HG02981 (cell line): ENCODE measurements around the gene ALDH3A2.

Experiments used
- ATAC-seq: cut with Tn5 transposase; IDR thresholded peaks from one replicate; pipeline ENCODE4 v1.9.1; 2021; ENCODE audit warnings: mild to moderate bottlenecking, moderate library complexity; ENCODE audit not compliant: unreplicated experiment

Gene ALDH3A2

GRCh38 chr17:19648475-19649273, at the start of gene ALDH3A2:
Gene ALDH3A2, plus strand, starts transcription at chr17:19648751. Its CDS starts 221 bp downstream, at chr17:19648972.
- ATAC-seq = peak; percentile 88

- no peak for ATAC-seq
Measured at GRCh38 chr17:19610311-19610710, 38.2 kb upstream of the ALDH3A2 start.

GRCh38 chr17:19610879-19611278, 37.7 kb upstream of the ALDH3A2 start:
- no peak for ATAC-seq

GRCh38 chr17:19613979-19614378, 34.6 kb upstream of the ALDH3A2 start:
- ATAC-seq = no peak

- no peak for ATAC-seq
Measured at GRCh38 chr17:19614900-19615299, 33.7 kb upstream of the ALDH3A2 start.

GRCh38 chr17:19618015-19618414, 30.5 kb upstream of the ALDH3A2 start:
- ATAC-seq = no peak

GRCh38 chr17:19619705-19620325, 28.7 kb upstream of the ALDH3A2 start:
- ATAC-seq = no peak

- ATAC-seq = no peak
Measured at GRCh38 chr17:19621697-19622096, 26.9 kb upstream of the ALDH3A2 start.

GRCh38 chr17:19626079-19626478, 22.5 kb upstream of the ALDH3A2 start:
- no peak for ATAC-seq

- ATAC-seq = no peak
Measured at GRCh38 chr17:19629449-19629848, 19.1 kb upstream of the ALDH3A2 start.

- no peak for ATAC-seq
Measured at GRCh38 chr17:19630035-19630434, 18.5 kb upstream of the ALDH3A2 start.

- ATAC-seq = no peak
Measured at GRCh38 chr17:19630661-19631060, 17.9 kb upstream of the ALDH3A2 start.

- ATAC-seq = no peak
Measured at GRCh38 chr17:19631905-19632304, 16.6 kb upstream of the ALDH3A2 start.

- no peak for ATAC-seq
Measured at GRCh38 chr17:19641687-19642372, 6.7 kb upstream of the ALDH3A2 start.

GRCh38 chr17:19642373-19642893, 6.1 kb upstream of the ALDH3A2 start:
- ATAC-seq = no peak

GRCh38 chr17:19644493-19645210, 3.9 kb upstream of the ALDH3A2 start:
- no peak for ATAC-seq

GRCh38 chr17:19645734-19646201, 2.8 kb upstream of the ALDH3A2 start:
- ATAC-seq = no peak

GRCh38 chr17:19646788-19647696, 1.5 kb upstream of the ALDH3A2 start:
- ATAC-seq = no peak

- ATAC-seq = peak; percentile 31
Measured at GRCh38 chr17:19647697-19648474, 665 bp upstream of the ALDH3A2 start.
